ENCODE results near the gene TBC1D20.

The TBC1D20 gene

DNA sequence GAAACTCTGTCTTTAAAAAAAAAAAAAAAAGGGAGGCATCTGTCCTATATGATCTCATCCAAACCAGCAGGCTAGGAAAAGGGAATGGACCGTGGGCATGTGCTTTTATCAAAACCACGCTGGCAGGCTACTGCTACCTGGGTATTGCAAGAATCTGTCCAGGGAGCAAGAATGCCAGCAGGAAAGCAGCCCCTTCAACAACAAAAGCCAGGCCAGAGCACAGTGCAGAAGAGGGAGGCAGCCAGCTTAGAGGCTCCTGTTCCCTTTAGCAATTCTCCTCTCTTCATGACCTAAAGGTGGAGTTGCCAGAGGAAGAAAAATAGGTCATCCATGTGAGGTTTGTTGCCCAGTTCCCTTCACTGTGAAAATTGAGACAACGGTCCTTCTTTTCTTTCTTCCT is 18.2 kb downstream of the TBC1D20 start:
- Histone ChIP-seq H3K4me3 (ENCODE audit: low read depth, low read length) (no peak overlapping the region), H3K36me3 (ENCODE audit: control insufficient read depth, insufficient read depth, low read length) (peaks cover 26% of the 10 kb centered on the region), H3K9ac (ENCODE audit: low read depth, low read length) (no peak overlapping the region), H3K4me1 (ENCODE audit: control insufficient read depth, insufficient read depth, low read length) (no peaks in the 10 kb centered on the region), H3K9me3 (ENCODE audit: control insufficient read depth, insufficient read depth, low read length) (no peaks in the 10 kb centered on the region), H3K27me3 (ENCODE audit: control insufficient read depth, insufficient read depth, low read length) (no peaks in the 10 kb centered on the region)

DNA sequence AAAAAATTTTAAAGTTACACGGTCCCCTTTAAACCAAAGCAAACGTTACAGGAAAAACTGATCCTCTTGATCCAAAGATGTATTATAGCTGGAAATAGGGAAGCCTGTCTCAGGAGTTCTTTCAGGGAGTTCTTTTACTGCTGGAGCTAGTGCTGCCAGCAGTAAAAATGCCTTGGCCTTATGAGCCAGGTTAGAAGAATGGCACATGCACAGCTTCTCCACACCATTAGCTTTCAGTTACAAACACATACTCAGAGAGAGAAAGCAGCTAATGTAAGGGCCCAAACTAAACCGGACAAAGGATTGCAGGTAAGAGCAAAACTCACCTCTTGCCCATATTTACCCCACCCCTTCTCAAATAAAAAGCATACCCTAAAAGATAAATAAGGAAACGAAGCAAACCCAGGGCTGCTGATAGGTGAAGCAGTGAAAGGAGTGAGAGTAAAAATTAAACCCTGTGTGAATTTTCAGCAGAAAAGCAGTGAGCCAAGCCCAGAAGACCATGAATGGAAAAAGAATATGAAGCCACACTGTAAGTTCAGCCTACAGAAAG is 19.0 kb downstream of the TBC1D20 start:
- H3K9ac ChIP-seq (ENCODE audit: low read depth, low read length), result no peak overlapping the region
- H3K9me3 ChIP-seq (ENCODE audit: control insufficient read depth, insufficient read depth, low read length), result no peaks in the 10 kb centered on the region
- H3K36me3 ChIP-seq (ENCODE audit: control insufficient read depth, insufficient read depth, low read length), result peaks cover 30% of the 10 kb centered on the region
- no peak overlapping the region for H3K4me3 ChIP-seq (ENCODE audit: low read depth, low read length)
- H3K27me3 ChIP-seq (ENCODE audit: control insufficient read depth, insufficient read depth, low read length), result no peaks in the 10 kb centered on the region
- no peaks in the 10 kb centered on the region for H3K4me1 ChIP-seq (ENCODE audit: control insufficient read depth, insufficient read depth, low read length)

DNA sequence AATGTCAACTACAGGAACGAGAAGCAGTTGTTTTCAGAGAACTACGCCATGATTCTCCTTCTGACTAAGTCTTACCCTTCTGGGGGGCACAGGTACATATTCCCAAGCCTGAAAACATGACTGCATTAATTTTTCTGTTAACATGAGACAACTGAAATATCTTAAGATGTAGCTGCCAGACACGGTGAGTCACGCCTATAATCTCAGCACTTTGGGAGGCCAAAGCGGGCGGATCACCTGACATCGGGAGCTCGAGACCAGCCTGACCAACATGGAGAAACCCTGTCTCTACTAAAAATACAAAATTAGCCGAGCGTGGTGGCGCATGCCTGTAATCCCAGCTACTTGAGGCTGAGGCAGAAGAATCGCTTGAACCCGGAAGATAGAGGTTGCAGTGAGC is 21.7 kb downstream of the TBC1D20 start:
- H3K4me3 ChIP-seq (ENCODE audit: low read depth, low read length), result no peak overlapping the region
- no peaks in the 10 kb centered on the region for H3K9me3 ChIP-seq (ENCODE audit: control insufficient read depth, insufficient read depth, low read length)
- H3K27me3 ChIP-seq (ENCODE audit: control insufficient read depth, insufficient read depth, low read length), result peaks cover 8% of the 10 kb centered on the region
- H3K4me1 ChIP-seq (ENCODE audit: control insufficient read depth, insufficient read depth, low read length), result no peaks in the 10 kb centered on the region
- H3K36me3 ChIP-seq (ENCODE audit: control insufficient read depth, insufficient read depth, low read length), result peaks cover 45% of the 10 kb centered on the region
- H3K9ac ChIP-seq (ENCODE audit: low read depth, low read length), result no peak overlapping the region

DNA sequence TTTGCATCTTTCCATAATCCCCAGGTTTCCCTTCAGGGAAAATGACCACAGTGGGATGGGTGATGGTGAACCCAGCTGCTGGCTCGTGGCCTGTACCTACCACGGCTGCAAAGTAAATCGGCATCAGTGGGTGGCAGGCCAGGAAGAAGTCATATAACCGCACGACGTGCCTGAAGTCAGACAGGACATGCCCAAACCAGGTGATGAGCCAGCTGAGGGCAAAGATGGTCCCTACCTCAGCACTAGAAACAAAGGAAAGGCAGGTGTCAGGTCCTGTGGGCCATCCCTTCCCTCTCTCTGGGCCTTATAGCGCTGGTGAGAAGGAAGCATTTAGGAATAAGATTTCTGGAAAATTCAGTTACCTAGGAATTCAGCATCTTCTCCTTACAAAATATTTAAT is 22.2 kb downstream of the TBC1D20 start:
- peaks cover 45% of the 10 kb centered on the region for H3K36me3 ChIP-seq (ENCODE audit: control insufficient read depth, insufficient read depth, low read length)
- no peak overlapping the region for H3K9ac ChIP-seq (ENCODE audit: low read depth, low read length)
- H3K27me3 ChIP-seq (ENCODE audit: control insufficient read depth, insufficient read depth, low read length), result peaks cover 13% of the 10 kb centered on the region
- no peaks in the 10 kb centered on the region for H3K9me3 ChIP-seq (ENCODE audit: control insufficient read depth, insufficient read depth, low read length)
- peaks cover under 1% of the 10 kb centered on the region for H3K4me1 ChIP-seq (ENCODE audit: control insufficient read depth, insufficient read depth, low read length)
- H3K4me3 ChIP-seq (ENCODE audit: low read depth, low read length), result no peak overlapping the region

DNA sequence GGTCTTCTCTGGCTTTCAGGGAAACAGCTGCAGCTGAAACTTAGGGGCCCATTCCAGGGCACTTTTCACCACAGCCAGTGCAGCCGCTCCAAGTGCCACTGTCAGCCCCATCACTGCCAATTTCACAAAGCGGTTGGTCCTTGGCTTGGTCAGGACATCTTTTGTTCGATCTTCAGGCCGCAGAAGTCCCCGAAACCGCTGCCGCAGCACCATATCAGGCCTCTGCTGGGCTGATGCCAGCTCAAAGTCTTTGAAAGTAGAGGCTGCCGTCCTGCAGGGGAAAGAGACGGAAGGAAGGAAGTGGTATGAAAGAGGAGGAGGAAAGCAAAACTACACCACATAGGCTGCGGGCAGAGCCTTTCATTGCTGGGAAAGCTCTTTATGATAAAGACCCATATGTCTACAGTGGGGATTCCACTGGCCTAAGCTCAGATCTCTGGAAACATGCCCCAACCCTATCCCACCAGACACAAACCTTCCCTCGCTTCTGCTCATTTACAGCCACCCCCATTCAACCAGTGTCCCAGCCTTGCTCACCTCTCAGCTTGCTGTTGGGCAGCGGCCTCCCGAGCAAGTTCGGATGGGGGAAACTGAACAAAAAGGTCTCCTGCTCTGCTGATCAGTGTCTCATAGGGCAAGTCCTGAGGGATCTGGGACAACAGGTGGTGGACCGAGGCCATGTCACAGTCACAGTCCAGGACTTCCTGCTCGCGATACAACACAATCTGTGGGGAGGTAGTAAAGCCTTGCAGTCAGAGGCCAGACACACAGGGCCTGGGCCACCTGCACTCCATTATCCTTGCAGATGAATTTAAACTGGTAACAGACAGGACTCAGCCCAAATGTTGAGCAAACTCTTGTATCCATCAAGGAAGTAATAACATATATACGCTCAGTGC is 23.5 kb downstream of the TBC1D20 start:
- H3K27me3 ChIP-seq (ENCODE audit: control insufficient read depth, insufficient read depth, low read length), result peaks cover 17% of the 10 kb centered on the region
- no peaks in the 10 kb centered on the region for H3K9me3 ChIP-seq (ENCODE audit: control insufficient read depth, insufficient read depth, low read length)
- no peak overlapping the region for H3K4me3 ChIP-seq (ENCODE audit: low read depth, low read length)
- peaks cover 45% of the 10 kb centered on the region for H3K36me3 ChIP-seq (ENCODE audit: control insufficient read depth, insufficient read depth, low read length)
- peaks cover 2% of the 10 kb centered on the region for H3K4me1 ChIP-seq (ENCODE audit: control insufficient read depth, insufficient read depth, low read length)
- no peak overlapping the region for H3K9ac ChIP-seq (ENCODE audit: low read depth, low read length)

DNA sequence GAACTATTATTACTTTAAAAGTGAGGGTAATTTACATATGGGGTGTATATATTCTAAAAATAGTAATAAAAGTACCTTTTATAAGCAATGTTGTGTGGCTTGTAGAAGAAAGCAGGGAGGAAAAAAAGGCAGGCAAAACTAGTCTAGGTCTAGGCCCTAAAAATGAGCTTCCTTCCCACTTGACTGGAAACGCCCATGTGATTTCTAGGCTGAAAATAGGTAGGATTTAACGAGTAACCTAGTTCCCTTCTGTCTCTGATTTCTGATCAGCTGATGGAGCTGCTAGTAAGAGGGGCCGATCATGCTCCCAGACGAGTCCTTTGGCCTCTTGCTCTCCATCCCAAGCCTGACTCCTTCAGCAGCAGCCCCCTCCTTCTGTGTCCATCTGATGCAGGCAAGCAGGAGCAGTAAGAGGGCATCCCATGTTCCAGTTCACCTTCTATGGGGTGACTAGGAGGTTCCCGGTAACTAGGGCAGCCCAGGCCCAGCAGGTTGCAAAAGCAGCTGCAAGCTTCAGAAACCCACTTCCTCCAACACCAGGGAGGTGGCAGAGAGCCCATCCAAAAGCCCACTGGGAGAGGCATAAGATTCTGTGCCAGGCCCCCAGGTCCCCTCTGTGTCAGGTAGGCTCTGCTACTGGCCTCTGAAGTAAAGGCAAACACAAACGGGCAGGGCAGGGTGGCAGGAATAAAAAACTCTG is 24.4 kb downstream of the TBC1D20 start:
- H3K36me3 ChIP-seq (ENCODE audit: control insufficient read depth, insufficient read depth, low read length), result peaks cover 45% of the 10 kb centered on the region
- H3K4me3 ChIP-seq (ENCODE audit: low read depth, low read length), result no peak overlapping the region
- H3K9me3 ChIP-seq (ENCODE audit: control insufficient read depth, insufficient read depth, low read length), result no peaks in the 10 kb centered on the region
- H3K27me3 ChIP-seq (ENCODE audit: control insufficient read depth, insufficient read depth, low read length), result peaks cover 21% of the 10 kb centered on the region
- peaks cover 2% of the 10 kb centered on the region for H3K4me1 ChIP-seq (ENCODE audit: control insufficient read depth, insufficient read depth, low read length)
- no peak overlapping the region for H3K9ac ChIP-seq (ENCODE audit: low read depth, low read length)

DNA sequence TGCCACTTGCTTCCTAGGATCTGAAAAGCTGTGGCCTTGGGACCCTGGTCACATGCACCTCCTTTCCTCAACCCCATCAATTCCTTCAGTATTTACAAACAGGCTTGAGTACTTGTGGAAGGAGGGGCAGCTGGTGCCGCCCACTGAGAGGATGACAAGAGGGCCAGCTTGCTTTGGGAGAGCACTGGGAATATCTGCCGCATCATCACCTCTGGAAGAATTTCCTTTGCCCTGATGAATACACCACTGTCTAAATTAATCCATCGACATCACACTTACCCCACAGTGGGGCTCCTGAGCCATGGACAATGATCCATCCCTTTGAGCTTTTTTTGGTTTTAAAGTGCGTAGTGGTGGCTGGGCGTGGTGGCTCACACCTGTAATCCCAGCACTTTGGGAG is 25.9 kb downstream of the TBC1D20 start:
- Histone ChIP-seq H3K9ac (ENCODE audit: low read depth, low read length) (no peak overlapping the region), H3K36me3 (ENCODE audit: control insufficient read depth, insufficient read depth, low read length) (peaks cover 40% of the 10 kb centered on the region), H3K4me1 (ENCODE audit: control insufficient read depth, insufficient read depth, low read length) (peaks cover 2% of the 10 kb centered on the region), H3K9me3 (ENCODE audit: control insufficient read depth, insufficient read depth, low read length) (no peaks in the 10 kb centered on the region), H3K4me3 (ENCODE audit: low read depth, low read length) (no peak overlapping the region), H3K27me3 (ENCODE audit: control insufficient read depth, insufficient read depth, low read length) (peaks cover 21% of the 10 kb centered on the region)

DNA sequence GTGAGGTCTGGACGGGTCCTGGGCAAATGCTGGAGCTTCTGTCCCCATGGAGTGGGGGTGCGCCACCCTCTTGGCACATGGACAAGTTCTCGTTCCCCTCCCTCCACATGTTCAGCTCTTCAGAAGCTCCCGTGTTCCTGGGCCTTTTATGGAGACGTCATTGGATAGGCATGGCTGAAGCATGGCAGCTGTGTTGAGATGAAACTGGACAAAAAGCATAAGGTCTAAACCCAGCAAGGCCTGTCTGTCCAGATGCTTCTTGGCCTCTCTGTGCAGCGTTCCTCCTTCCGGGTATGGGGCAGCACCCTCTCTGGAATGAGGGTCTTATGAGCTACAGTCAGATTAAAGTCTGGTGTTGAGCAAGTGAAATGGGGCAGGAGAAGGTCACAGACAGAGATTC is 26.8 kb downstream of the TBC1D20 start:
- Histone ChIP-seq H3K36me3 (ENCODE audit: control insufficient read depth, insufficient read depth, low read length) (peaks cover 36% of the 10 kb centered on the region), H3K4me1 (ENCODE audit: control insufficient read depth, insufficient read depth, low read length) (peaks cover 2% of the 10 kb centered on the region), H3K9me3 (ENCODE audit: control insufficient read depth, insufficient read depth, low read length) (no peaks in the 10 kb centered on the region), H3K4me3 (ENCODE audit: low read depth, low read length) (no peak overlapping the region), H3K27me3 (ENCODE audit: control insufficient read depth, insufficient read depth, low read length) (peaks cover 21% of the 10 kb centered on the region), H3K9ac (ENCODE audit: low read depth, low read length) (no peak overlapping the region)

DNA sequence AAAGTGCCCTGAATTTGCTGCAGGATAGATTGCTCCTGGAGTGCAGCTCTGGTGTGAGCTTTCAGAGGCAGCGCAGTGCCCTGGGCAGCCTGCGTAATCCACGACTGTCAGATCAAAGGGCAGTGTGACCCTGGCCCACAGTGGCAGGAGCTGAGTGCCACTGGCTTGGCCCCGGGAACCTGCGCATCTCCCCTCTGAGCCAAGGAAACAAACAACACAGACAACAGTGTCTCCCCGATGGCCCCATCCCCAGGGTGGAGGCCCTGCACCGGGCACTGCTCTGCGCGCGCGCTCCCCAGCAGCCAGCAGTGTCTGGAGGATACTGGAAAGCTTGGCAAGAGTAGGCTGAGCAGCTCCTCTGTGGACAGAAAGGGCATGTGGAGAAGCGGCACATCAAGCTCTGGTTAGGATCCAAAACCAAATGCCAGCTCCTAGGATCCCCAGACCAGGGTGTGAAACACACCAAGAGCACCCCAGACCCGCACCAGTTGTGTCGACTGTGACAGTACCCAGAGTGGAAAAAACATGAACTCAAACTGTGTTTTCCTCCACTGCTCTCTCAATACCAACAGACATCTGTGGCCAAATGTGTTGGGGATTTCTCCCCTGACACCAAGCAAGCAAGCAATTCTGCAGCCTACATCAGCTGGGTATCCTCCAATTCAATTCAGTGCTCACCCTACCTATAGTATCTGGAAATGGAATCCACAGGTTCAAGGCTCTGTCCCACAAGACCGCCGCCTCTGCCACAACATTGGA is 27.5 kb downstream of the TBC1D20 start:
- peaks cover 2% of the 10 kb centered on the region for H3K4me1 ChIP-seq (ENCODE audit: control insufficient read depth, insufficient read depth, low read length)
- no peaks in the 10 kb centered on the region for H3K9me3 ChIP-seq (ENCODE audit: control insufficient read depth, insufficient read depth, low read length)
- H3K27me3 ChIP-seq (ENCODE audit: control insufficient read depth, insufficient read depth, low read length), result peaks cover 21% of the 10 kb centered on the region
- peaks cover 33% of the 10 kb centered on the region for H3K36me3 ChIP-seq (ENCODE audit: control insufficient read depth, insufficient read depth, low read length)
- peak overlapping the region; percentile 9 for H3K4me3 ChIP-seq (ENCODE audit: low read depth, low read length)
- H3K9ac ChIP-seq (ENCODE audit: low read depth, low read length), result no peak overlapping the region

DNA sequence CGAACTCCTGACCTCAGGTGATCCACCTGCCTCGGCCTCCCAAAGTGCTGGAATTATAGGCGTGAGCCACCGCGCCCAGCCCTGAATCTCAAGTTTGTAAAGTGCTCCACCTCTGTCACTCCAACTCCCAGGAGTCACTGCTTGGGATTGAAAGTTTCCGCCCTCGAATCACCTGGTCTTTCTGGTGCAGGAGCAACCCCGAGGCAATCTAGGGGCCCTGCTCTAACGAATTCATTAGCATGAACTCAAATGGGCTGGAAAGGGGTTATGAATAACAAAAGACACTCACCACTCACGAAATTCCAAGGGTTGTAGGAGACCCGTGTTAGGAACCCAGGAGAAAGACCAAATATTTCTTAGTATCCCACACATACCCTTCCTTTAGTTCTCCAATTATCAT is 28.1 kb downstream of the TBC1D20 start:
- peaks cover 34% of the 10 kb centered on the region for H3K36me3 ChIP-seq (ENCODE audit: control insufficient read depth, insufficient read depth, low read length)
- H3K9me3 ChIP-seq (ENCODE audit: control insufficient read depth, insufficient read depth, low read length), result no peaks in the 10 kb centered on the region
- H3K4me3 ChIP-seq (ENCODE audit: low read depth, low read length), result peak overlapping the region; percentile 9
- H3K27me3 ChIP-seq (ENCODE audit: control insufficient read depth, insufficient read depth, low read length), result peaks cover 21% of the 10 kb centered on the region
- H3K4me1 ChIP-seq (ENCODE audit: control insufficient read depth, insufficient read depth, low read length), result peaks cover 2% of the 10 kb centered on the region
- H3K9ac ChIP-seq (ENCODE audit: low read depth, low read length), result no peak overlapping the region

DNA sequence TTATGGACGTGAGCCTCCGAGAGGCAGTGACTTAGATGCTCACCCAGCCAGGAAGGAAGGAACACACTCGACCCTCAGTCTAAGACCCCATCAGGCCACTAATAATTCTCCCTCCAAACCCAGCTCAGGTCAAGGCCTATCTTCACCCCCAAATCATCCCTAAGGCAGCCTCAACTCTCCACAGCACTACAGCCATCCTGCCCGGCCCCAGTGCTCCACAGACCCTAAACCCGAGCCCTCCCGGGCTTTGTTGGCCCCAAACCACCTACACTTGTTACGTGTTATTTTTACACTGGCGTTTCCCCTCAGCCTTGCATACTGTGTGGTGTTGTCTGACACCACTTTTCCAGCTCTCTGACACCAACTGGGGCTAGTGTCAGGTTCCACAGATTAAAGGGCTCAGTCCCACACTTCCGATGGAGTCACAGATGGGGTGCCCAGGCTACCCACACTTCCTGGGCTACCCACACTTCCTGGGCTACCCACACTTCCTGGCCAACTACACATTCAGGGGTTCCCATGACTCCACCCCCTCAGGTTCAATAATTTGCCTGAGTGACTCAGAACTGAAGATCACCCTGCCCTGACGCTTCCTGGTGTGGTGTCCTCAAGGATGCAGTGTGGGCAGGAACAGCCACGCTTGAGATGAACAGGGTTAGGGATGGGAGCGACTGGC is 28.9 kb downstream of the TBC1D20 start:
- Histone ChIP-seq H3K9ac (ENCODE audit: low read depth, low read length) (no peak overlapping the region), H3K36me3 (ENCODE audit: control insufficient read depth, insufficient read depth, low read length) (peaks cover 29% of the 10 kb centered on the region), H3K4me1 (ENCODE audit: control insufficient read depth, insufficient read depth, low read length) (peaks cover 2% of the 10 kb centered on the region)

More for the DNA sequence above, 28.9 kb downstream of the TBC1D20 start:
- no peak overlapping the region for H3K4me3 ChIP-seq (ENCODE audit: low read depth, low read length)
- no peaks in the 10 kb centered on the region for H3K9me3 ChIP-seq (ENCODE audit: control insufficient read depth, insufficient read depth, low read length)
- peaks cover 21% of the 10 kb centered on the region for H3K27me3 ChIP-seq (ENCODE audit: control insufficient read depth, insufficient read depth, low read length)
